ENCODE results near the gene EPO. TPM values are rescaled to one million over a fixed set of nuclear protein-coding genes. Genes with fewer than 3 reads are reported as not detected.
"Not testable (repeated sequence)": the region's sequence is repeated elsewhere in the genome, so short reads cannot be mapped to it uniquely, and the experiment has no call there.

EPO gene
- polyA plus RNA-seq, 3 donors from 2014 or later: not detected

DNA sequence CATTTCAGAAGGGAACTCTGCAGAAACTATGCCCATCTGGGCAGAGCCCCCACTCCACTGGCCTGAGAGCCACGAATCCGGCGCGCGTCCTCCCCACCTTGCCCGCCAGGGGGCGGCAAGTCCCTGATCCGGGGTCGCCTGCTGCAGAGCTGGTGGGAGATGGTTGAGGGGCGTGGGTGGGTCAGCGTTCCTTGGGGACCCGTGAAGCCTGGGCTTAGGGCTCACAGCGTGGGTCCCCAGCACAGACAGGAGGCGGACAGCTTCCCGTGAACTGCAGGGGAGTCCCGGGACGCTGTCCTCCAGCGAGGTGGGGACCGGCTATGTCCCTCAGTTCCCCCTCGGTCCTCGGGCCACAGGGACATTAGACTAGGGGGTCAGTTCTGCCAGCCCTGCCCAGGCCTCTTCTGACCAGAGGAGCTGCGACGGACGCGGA is 14.9 kb upstream of the EPO start:
- Mint-ChIP-seq H3K4me1 (peaks cover 14% of the 10 kb centered on the region in 2 donors), H3K9me3 (no peaks in the 10 kb centered on the region), H3K36me3 (peaks cover 0 to 2% (median 0%) of the 10 kb centered on the region in 3 donors), H3K27me3 (ENCODE audit: low read depth in 3 of 3) (peaks cover 0 to 5% (median 5%) of the 10 kb centered on the region in 3 donors), H3K27ac (peak overlapping the region; percentile 36 to 95 (median 88)), H3K4me3 (peak overlapping the region; percentile 95 to 97 (median 96))
- DNase-seq: peak; percentile 70 to 76 (median 74)

DNA sequence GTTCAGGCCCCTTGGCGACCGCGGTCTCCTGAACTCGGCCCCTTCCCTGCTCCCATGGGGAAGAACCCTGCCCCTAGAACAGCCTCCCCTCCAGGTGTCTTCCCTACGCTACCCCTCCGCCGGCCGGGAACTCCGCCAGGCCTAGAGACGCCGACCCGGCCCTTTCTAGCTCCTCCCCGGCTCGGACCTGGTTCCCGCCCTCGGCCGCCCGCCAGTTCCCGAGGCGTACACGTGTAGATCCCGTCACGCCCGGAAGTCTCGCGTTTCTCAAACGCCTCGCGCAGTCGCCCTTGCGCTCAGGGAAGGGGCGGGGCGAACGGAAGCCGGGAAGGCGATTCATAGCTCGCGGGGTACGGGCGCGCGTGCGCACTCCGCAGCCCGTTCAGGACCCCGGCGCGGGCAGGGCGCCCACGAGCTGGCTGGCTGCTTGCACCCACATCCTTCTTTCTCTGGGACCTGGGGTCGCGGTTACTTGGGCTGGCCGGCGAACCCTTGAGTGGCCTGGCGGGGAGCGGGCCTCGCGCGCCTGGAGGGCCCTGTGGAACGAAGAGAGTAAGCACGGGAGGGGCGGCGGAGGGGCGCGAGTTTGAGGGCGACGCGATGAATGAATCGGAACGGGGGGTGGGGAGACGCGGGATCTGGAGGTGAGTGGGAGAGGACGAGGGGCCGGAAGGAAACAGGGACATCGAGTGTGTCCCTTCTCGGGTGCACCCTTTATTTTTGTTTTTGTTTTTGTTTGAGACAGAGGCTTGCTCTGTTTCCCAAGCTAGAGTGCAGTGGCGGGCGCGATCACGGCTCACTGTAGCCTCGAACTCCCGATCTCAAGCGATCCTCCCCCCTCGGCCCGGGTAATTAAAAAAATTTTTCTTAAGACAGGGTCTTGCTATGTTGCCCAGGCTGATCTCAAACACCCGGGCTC is 14.3 kb upstream of the EPO start, which contains the start of gene POP7:
TSS of gene POP7 (plus strand) at position 369 of the 919 bp plus-strand sequence. CDS start 710 bp downstream, outside the sequence.
- peaks cover 14% of the 10 kb centered on the region in 2 donors for H3K4me1 Mint-ChIP-seq
- peak; percentile 97 to 98 (median 97) for DNase-seq
- peaks cover 0 to 5% (median 0%) of the 10 kb centered on the region in 3 donors for H3K36me3 Mint-ChIP-seq
- peak within 1 kb of the TSS; percentile 87 to 96 (median 94) for H3K27ac Mint-ChIP-seq
- peaks cover 0 to 5% (median 4%) of the 10 kb centered on the region in 3 donors for H3K27me3 Mint-ChIP-seq (ENCODE audit: low read depth in 3 of 3)
- no peaks in the 10 kb centered on the region for H3K9me3 Mint-ChIP-seq
- H3K4me3 Mint-ChIP-seq: peak within 1 kb of the TSS; percentile 95 to 97 (median 96)

DNA sequence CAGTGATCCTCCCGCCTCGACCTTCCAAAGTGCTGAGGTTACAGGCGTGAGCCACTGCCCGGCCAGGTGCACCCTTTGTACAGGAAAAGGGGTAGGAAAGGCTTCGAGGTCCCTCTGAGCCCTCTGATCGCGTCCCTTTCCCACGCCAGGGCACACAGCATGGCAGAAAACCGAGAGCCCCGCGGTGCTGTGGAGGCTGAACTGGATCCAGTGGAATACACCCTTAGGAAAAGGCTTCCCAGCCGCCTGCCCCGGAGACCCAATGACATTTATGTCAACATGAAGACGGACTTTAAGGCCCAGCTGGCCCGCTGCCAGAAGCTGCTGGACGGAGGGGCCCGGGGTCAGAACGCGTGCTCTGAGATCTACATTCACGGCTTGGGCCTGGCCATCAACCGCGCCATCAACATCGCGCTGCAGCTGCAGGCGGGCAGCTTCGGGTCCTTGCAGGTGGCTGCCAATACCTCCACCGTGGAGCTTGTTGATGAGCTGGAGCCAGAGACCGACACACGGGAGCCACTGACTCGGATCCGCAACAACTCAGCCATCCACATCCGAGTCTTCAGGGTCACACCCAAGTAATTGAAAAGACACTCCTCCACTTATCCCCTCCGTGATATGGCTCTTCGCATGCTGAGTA is 13.5 kb upstream of the EPO start:
- peaks cover 0 to 5% (median 0%) of the 10 kb centered on the region in 3 donors for H3K36me3 Mint-ChIP-seq
- H3K9me3 Mint-ChIP-seq: no peaks in the 10 kb centered on the region

DNA sequence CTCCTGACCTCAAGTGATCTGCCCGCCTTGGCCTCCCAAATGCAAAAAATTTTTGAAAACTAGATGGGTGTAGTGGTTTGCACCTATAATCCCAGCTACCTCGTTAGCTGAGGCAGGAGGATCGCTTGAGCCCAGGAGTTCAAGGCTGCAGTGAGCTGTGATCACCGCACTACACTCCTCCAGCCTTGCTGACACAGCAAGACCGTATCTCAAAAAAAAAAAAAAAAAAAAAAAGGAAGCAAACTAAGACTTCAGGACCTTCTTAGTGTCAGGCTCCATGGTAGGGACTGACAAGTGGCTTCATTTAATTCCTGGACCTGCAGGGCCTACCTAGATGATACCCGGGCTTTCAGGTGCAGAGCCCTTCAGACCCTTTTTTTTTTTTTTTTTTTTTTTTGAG is 11.9 kb upstream of the EPO start:
- Mint-ChIP-seq H3K4me3 (peak overlapping the region in 2 of 5 donors; percentile 30 to 35), H3K27ac (no peak overlapping the region), H3K9me3 (no peaks in the 10 kb centered on the region), H3K27me3 (ENCODE audit: low read depth in 3 of 3) (peaks cover 0 to 4% (median 4%) of the 10 kb centered on the region in 3 donors), H3K4me1 (peaks cover 14% of the 10 kb centered on the region in 2 donors), H3K36me3 (peaks cover 0 to 8% (median 0%) of the 10 kb centered on the region in 3 donors)
- no peak for DNase-seq

More for the DNA sequence above, 13.5 kb upstream of the EPO start:
- DNase-seq: no peak
- Mint-ChIP-seq H3K27me3 (ENCODE audit: low read depth in 3 of 3) (peaks cover 0 to 4% (median 4%) of the 10 kb centered on the region in 3 donors), H3K4me1 (peaks cover 14% of the 10 kb centered on the region in 2 donors), H3K27ac (peak overlapping the region; percentile 87 to 96 (median 94)), H3K4me3 (peak overlapping the region; percentile 95 to 97 (median 96))

DNA sequence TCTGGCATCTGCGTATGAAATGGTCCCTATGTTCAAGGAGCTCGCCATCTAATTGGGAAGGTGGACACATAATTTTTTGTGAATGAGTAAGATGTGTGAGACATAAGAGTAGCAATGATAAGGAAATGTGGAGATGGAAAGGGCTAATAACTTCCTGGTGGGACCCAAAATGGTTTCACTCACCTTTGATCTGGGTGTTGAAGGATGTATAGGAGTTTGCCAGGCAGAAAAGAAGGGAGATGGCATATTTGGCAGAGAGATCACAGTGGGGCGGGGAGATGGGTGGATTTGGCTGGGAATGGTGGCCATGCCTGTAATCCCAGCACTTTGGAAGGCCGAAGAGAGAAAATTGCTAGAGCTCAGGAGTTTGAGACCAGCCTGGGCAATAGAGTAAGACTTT is 9.8 kb upstream of the EPO start:
- peaks cover 0 to 4% (median 4%) of the 10 kb centered on the region in 3 donors for H3K27me3 Mint-ChIP-seq (ENCODE audit: low read depth in 3 of 3)
- no peak overlapping the region for H3K27ac Mint-ChIP-seq
- H3K4me1 Mint-ChIP-seq: peaks cover 12 to 14% of the 10 kb centered on the region in 2 donors
- peaks cover 0 to 8% (median 0%) of the 10 kb centered on the region in 3 donors for H3K36me3 Mint-ChIP-seq
- no peak for DNase-seq
- H3K9me3 Mint-ChIP-seq: no peaks in the 10 kb centered on the region
- no peak overlapping the region for H3K4me3 Mint-ChIP-seq

DNA sequence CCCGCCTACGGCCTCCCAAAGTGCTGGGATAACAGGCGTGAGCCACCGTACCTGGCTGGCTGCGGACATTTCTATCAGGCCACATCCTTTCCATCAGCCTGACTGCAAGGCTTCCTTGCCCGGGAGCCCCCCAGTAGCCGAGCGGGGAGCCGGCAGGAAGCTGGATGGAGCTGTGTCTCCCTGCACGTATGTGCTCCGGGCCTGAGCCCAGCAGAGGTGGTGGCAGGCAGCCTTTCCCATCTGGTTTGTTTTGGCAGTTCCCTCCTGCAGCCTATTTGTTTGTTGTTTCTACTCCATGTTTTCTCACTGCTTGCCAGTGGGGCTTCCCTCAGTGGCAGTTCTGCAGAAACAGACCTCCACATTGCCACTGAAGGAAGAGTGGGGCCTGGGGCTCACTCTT is 8.9 kb upstream of the EPO start:
- DNase-seq: no peak
- H3K36me3 Mint-ChIP-seq: peaks cover 0 to 8% (median 0%) of the 10 kb centered on the region in 3 donors
- H3K27me3 Mint-ChIP-seq (ENCODE audit: low read depth in 3 of 3): peaks cover 0 to 2% (median 1%) of the 10 kb centered on the region in 3 donors
- no peaks in the 10 kb centered on the region for H3K9me3 Mint-ChIP-seq
- H3K4me1 Mint-ChIP-seq: peaks cover 10 to 13% of the 10 kb centered on the region in 2 donors
- H3K4me3 Mint-ChIP-seq: no peak overlapping the region
- no peak overlapping the region for H3K27ac Mint-ChIP-seq

DNA sequence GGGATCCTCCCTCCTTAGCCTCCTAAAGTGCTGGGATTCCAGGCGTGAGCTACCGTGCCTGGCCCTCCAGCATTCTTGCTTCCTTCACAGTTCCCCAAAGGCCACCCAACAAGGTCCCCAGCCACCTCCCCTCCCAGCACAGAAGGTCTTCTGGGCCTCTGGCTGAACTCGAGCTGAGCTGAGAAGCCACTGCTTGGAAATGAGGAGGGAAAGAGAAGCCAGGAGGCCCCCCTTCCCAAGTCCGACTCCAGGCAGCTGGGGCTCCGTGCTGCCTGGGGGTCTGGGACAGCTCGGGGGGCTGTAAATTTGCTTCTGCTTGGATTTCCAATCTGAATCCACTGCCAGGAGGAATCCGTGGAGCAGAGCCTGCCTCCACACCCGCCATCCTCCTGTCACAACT is 5.5 kb upstream of the EPO start:
- H3K4me1 Mint-ChIP-seq: no peaks in the 10 kb centered on the region
- H3K36me3 Mint-ChIP-seq: peaks cover 4 to 8% (median 6%) of the 10 kb centered on the region in 3 donors
- no peak overlapping the region for H3K27ac Mint-ChIP-seq
- H3K9me3 Mint-ChIP-seq: peaks cover 3 to 19% (median 8%) of the 10 kb centered on the region in 6 donors
- no peak overlapping the region for H3K4me3 Mint-ChIP-seq
- DNase-seq: no peak
- H3K27me3 Mint-ChIP-seq (ENCODE audit: low read depth in 3 of 3): peaks cover 1 to 17% (median 5%) of the 10 kb centered on the region in 3 donors

DNA sequence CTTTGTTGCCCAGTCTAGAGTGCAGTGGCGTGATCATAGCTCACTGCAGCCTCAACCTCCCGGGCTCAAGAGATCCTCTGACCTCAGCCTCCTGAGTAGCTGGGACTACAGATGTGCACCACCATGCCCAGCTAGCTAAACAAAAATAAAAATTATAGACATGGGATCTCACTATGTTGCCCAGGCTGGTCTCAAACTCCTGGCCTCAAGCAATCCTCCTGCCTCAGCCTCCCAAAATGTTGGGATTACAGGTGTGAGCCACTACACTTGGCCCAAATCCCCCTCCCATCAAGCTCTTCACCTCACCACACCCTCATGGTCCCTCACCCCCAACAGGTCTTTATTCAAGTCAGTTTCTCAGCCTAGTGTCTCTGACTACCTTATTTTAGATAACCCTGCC is 3.2 kb upstream of the EPO start:
- H3K36me3 Mint-ChIP-seq, DNase-seq, H3K4me3 Mint-ChIP-seq, H3K27ac Mint-ChIP-seq, H3K4me1 Mint-ChIP-seq: not testable (repeated sequence)
- Mint-ChIP-seq H3K9me3 (peaks cover 3 to 19% (median 8%) of the 10 kb centered on the region in 6 donors), H3K27me3 (ENCODE audit: low read depth in 3 of 3) (peaks cover 2 to 23% (median 12%) of the 10 kb centered on the region in 3 donors)

DNA sequence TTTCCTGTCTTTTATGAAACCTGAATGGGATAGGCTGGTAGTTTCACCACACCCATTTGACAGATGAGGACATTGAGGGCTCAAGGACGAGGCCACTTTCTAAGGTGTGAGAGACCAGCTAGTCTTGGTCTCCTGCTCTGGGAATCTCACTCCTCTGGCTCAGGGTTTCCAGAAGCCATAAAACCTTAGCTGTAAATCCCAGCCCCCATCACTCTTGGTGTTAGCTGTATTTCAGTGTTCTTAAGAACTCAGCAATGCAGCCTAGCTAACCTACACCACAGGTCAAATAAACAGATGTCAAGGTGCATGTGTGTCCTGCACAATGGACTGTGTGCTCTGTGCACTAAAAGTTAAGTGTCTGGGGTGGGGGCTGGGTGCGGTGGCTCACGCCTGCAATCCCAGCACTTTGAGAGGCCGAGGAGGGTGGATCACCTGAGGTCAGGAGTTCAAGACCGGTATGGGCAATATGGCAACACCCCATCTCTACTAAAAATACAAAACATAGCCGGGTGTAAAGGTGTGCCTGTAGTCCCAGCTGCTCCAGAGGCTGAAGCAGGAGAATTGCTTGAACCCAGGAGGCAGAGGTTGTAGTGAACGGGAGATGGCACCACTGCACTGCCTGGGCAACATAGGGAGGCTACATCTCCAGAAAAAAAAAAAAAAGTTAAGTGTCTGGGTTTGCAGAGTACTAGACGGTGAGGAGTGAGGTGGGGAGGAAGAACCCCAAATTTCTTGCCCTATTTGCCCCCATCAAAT is 567 bp upstream of the EPO start:
- Mint-ChIP-seq H3K27ac (no peak overlapping the region), H3K4me1 (no peaks in the 10 kb centered on the region), H3K27me3 (ENCODE audit: low read depth in 3 of 3) (peaks cover 7 to 26% (median 15%) of the 10 kb centered on the region in 3 donors), H3K9me3 (peaks cover 3 to 19% (median 8%) of the 10 kb centered on the region in 6 donors), H3K4me3 (no peak overlapping the region), H3K36me3 (peaks cover 0 to 6% (median 4%) of the 10 kb centered on the region in 3 donors)
- no peak for DNase-seq

DNA sequence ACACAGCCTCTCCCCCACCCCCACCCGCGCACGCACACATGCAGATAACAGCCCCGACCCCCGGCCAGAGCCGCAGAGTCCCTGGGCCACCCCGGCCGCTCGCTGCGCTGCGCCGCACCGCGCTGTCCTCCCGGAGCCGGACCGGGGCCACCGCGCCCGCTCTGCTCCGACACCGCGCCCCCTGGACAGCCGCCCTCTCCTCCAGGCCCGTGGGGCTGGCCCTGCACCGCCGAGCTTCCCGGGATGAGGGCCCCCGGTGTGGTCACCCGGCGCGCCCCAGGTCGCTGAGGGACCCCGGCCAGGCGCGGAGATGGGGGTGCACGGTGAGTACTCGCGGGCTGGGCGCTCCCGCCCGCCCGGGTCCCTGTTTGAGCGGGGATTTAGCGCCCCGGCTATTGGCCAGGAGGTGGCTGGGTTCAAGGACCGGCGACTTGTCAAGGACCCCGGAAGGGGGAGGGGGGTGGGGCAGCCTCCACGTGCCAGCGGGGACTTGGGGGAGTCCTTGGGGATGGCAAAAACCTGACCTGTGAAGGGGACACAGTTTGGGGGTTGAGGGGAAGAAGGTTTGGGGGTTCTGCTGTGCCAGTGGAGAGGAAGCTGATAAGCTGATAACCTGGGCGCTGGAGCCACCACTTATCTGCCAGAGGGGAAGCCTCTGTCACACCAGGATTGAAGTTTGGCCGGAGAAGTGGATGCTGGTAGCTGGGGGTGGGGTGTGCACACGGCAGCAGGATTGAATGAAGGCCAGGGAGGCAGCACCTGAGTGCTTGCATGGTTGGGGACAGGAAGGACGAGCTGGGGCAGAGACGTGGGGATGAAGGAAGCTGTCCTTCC is 620 bp downstream of the EPO start:
- Mint-ChIP-seq H3K27me3 (ENCODE audit: low read depth in 3 of 3) (peaks cover 7 to 26% (median 15%) of the 10 kb centered on the region in 3 donors), H3K36me3 (peaks cover 0 to 6% (median 4%) of the 10 kb centered on the region in 3 donors), H3K4me3 (no peak overlapping the region), H3K27ac (no peak overlapping the region), H3K4me1 (peaks cover 3 to 6% of the 10 kb centered on the region in 2 donors), H3K9me3 (peaks cover 3 to 19% (median 8%) of the 10 kb centered on the region in 6 donors)
- no peak for DNase-seq

DNA sequence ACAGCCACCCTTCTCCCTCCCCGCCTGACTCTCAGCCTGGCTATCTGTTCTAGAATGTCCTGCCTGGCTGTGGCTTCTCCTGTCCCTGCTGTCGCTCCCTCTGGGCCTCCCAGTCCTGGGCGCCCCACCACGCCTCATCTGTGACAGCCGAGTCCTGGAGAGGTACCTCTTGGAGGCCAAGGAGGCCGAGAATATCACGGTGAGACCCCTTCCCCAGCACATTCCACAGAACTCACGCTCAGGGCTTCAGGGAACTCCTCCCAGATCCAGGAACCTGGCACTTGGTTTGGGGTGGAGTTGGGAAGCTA is 1.2 kb downstream of the EPO start:
- H3K4me3 Mint-ChIP-seq: no peak overlapping the region
- peaks cover 0 to 6% (median 4%) of the 10 kb centered on the region in 3 donors for H3K36me3 Mint-ChIP-seq
- peaks cover 7 to 26% (median 13%) of the 10 kb centered on the region in 3 donors for H3K27me3 Mint-ChIP-seq (ENCODE audit: low read depth in 3 of 3)
- no peak for DNase-seq
- H3K27ac Mint-ChIP-seq: no peak overlapping the region
- peaks cover 3 to 19% (median 8%) of the 10 kb centered on the region in 6 donors for H3K9me3 Mint-ChIP-seq
- H3K4me1 Mint-ChIP-seq: peaks cover 3 to 6% of the 10 kb centered on the region in 2 donors

DNA sequence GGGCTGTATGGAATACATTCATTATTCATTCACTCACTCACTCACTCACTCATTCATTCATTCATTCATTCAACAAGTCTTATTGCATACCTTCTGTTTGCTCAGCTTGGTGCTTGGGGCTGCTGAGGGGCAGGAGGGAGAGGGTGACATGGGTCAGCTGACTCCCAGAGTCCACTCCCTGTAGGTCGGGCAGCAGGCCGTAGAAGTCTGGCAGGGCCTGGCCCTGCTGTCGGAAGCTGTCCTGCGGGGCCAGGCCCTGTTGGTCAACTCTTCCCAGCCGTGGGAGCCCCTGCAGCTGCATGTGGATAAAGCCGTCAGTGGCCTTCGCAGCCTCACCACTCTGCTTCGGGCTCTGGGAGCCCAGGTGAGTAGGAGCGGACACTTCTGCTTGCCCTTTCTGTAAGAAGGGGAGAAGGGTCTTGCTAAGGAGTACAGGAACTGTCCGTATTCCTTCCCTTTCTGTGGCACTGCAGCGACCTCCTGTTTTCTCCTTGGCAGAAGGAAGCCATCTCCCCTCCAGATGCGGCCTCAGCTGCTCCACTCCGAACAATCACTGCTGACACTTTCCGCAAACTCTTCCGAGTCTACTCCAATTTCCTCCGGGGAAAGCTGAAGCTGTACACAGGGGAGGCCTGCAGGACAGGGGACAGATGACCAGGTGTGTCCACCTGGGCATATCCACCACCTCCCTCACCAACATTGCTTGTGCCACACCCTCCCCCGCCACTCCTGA is 2.4 kb downstream of the EPO start:
- peaks cover 3 to 6% of the 10 kb centered on the region in 2 donors for H3K4me1 Mint-ChIP-seq
- peaks cover 7 to 25% (median 13%) of the 10 kb centered on the region in 3 donors for H3K27me3 Mint-ChIP-seq (ENCODE audit: low read depth in 3 of 3)
- DNase-seq: no peak
- H3K9me3 Mint-ChIP-seq: peaks cover 3 to 17% (median 8%) of the 10 kb centered on the region in 6 donors
- peaks cover 0 to 6% (median 4%) of the 10 kb centered on the region in 3 donors for H3K36me3 Mint-ChIP-seq
- no peak overlapping the region for H3K4me3 Mint-ChIP-seq
- no peak overlapping the region for H3K27ac Mint-ChIP-seq

Data from immature natural killer cell (primary cell).